GM19455 (cell line): ENCODE measurements around the gene HTR1D.

Experiments
- ATAC-seq: cut with Tn5 transposase; IDR thresholded peaks from one replicate; pipeline ENCODE4 v1.9.1; 2021; ENCODE audit not compliant: unreplicated experiment

HTR1D gene

GRCh38 chr1:23187637-23188036, 29.7 kb downstream of the HTR1D start:
- ATAC-seq = no peak

- no peak for ATAC-seq
Observed at GRCh38 chr1:23185381-23185780, 31.9 kb downstream of the HTR1D start.

- ATAC-seq = no peak
Observed at GRCh38 chr1:23184212-23184934, 32.9 kb downstream of the HTR1D start.

- ATAC-seq = no peak
Observed at GRCh38 chr1:23179862-23180261, 37.4 kb downstream of the HTR1D start.

- ATAC-seq = no peak
Observed at GRCh38 chr1:23178950-23179349, 38.4 kb downstream of the HTR1D start.

GRCh38 chr1:23178414-23178813, 38.9 kb downstream of the HTR1D start:
- no peak for ATAC-seq

- ATAC-seq = no peak
Observed at GRCh38 chr1:23177438-23178380, 39.6 kb downstream of the HTR1D start.

- ATAC-seq = no peak
Observed at GRCh38 chr1:23177031-23177430, 40.3 kb downstream of the HTR1D start.

- no peak for ATAC-seq
Observed at GRCh38 chr1:23174426-23175110, 42.7 kb downstream of the HTR1D start.

GRCh38 chr1:23171181-23171755, 46.0 kb downstream of the HTR1D start:
- no peak for ATAC-seq

GRCh38 chr1:23169727-23170335, 47.5 kb downstream of the HTR1D start:
- ATAC-seq = no peak

- ATAC-seq = no peak
Observed at GRCh38 chr1:23169195-23169575, 48.1 kb downstream of the HTR1D start.

- peak; percentile 65 for ATAC-seq
Observed at GRCh38 chr1:23168445-23169194, 48.7 kb downstream of the HTR1D start, which contains the start of gene LUZP1. LUZP1 (minus strand) TSS chr1:23168856.

- ATAC-seq = no peak
Observed at GRCh38 chr1:23168079-23168444, 49.2 kb downstream of the HTR1D start.

- ATAC-seq = no peak
Observed at GRCh38 chr1:23167353-23168078, 49.8 kb downstream of the HTR1D start.

- no peak for ATAC-seq
Observed at GRCh38 chr1:23166854-23167253, 50.4 kb downstream of the HTR1D start.

- no peak for ATAC-seq
Observed at GRCh38 chr1:23163395-23163794, 53.9 kb downstream of the HTR1D start.

GRCh38 chr1:23159963-23160877, 57.1 kb downstream of the HTR1D start:
- ATAC-seq = no peak
